HEK293T (cell line): ENCODE results near the gene WNT5A.
"Not testable (repeated sequence)": the region's sequence is repeated elsewhere in the genome, so short reads cannot be mapped to it uniquely, and the experiment has no call there.

Experiments
- CTCF ChIA-PET: fragments of 350-600 bp; formaldehyde crosslinking; extraction: SDS; loops from one replicate; lab custom pipeline; 2021; ENCODE audit warnings: antibody characterized with exemption, inconsistent platforms; lab: Yijun Ruan, JAX
- POLR2A ChIA-PET: fragments of 350-600 bp; formaldehyde crosslinking; extraction: SDS; loops from one replicate; lab custom pipeline; 2020; ENCODE audit warnings: antibody characterized with exemption, inconsistent platforms; lab: Yijun Ruan, JAX
- DNase-seq: peaks from one replicate; pipeline ENCODE4 v3.0.0; 2012; ENCODE audit warnings: mixed read lengths; ENCODE audit errors: extremely low spot score
- ARNT ChIP-seq: fragments of 450-650 bp; IDR thresholded peaks from 2 replicates; pipeline ENCODE4 v1.6.1; 2017; ENCODE audit warnings: mild to moderate bottlenecking
- BHLHE40 ChIP-seq: fragments of 450-650 bp; IDR thresholded peaks from 2 replicates; pipeline ENCODE4 v1.6.1; 2016; ENCODE audit warnings: mild to moderate bottlenecking, moderate library complexity, borderline replicate concordance
- CTBP1 ChIP-seq: fragments of 450-650 bp; IDR thresholded peaks from 2 replicates; pipeline ENCODE4 v1.6.1; 2016; ENCODE audit warnings: borderline replicate concordance
- ELF4 ChIP-seq: fragments of 450-650 bp; IDR thresholded peaks from 2 replicates; pipeline ENCODE4 v1.6.1; 2017; ENCODE audit warnings: antibody characterized with exemption
- FOXA1 ChIP-seq: fragments of 450-650 bp; IDR thresholded peaks from 2 replicates; pipeline ENCODE4 v1.6.1; 2016; ENCODE audit warnings: mild to moderate bottlenecking
- FOXK2 ChIP-seq: fragments of 450-650 bp; IDR thresholded peaks from 2 replicates; pipeline ENCODE4 v1.6.1; 2016; ENCODE audit warnings: mild to moderate bottlenecking
- FOXM1 ChIP-seq: fragments of 450-650 bp; IDR thresholded peaks from 2 replicates; pipeline ENCODE4 v1.6.1; 2017; ENCODE audit warnings: mild to moderate bottlenecking, borderline replicate concordance
- HDGF ChIP-seq: fragments of 450-650 bp; IDR thresholded peaks from 2 replicates; pipeline ENCODE4 v1.6.1; 2017; ENCODE audit warnings: antibody characterized with exemption, borderline replicate concordance
- L3MBTL2 ChIP-seq: fragments of 450-650 bp; conservative IDR thresholded peaks from 2 replicates; pipeline ENCODE4 v1.6.1; 2016; ENCODE audit warnings: mild to moderate bottlenecking
- LEF1 ChIP-seq: fragments of 450-650 bp; IDR thresholded peaks from 2 replicates; pipeline ENCODE4 v1.6.1; 2017; ENCODE audit warnings: mild to moderate bottlenecking, borderline replicate concordance
- NFRKB ChIP-seq: fragments of 450-650 bp; IDR thresholded peaks from 2 replicates; pipeline ENCODE4 v1.6.1; 2016; ENCODE audit warnings: mild to moderate bottlenecking, moderate library complexity
- PKNOX1 ChIP-seq: fragments of 450-650 bp; IDR thresholded peaks from 2 replicates; pipeline ENCODE4 v1.6.1; 2016
- SP1 ChIP-seq: fragments of 450-650 bp; IDR thresholded peaks from 2 replicates; pipeline ENCODE4 v1.6.1; 2017
- SUZ12 ChIP-seq: fragments of 450-650 bp; IDR thresholded peaks from 2 replicates; pipeline ENCODE4 v1.6.1; 2016; ENCODE audit warnings: mild to moderate bottlenecking
- TARDBP ChIP-seq: fragments of 450-650 bp; IDR thresholded peaks from 2 replicates; pipeline ENCODE4 v1.6.1; 2016
- ZNF384 ChIP-seq: fragments of 450-650 bp; IDR thresholded peaks from 2 replicates; pipeline ENCODE4 v1.6.1; 2016

WNT5A gene

DNA sequence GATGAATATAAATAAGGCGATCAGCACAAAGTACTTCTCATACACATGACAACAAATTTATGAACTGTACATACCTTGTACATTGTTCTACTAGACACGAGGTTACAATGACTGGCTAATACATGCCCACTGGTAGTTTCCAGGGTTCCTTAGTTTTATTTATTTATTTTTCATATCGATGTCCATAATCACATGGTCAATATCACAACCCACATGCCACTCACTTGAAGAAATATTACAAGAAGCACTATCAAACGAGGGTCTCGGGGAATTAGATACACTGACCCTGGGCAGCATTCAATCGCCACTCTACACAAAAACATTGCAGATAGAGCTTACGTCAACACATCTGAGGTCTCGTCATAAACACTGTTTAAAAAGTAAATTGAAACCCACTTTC is 21.2 kb upstream of the WNT5A start:
- ChIA-PET CTCF (no interaction called here), POLR2A (no interaction called here)
- TF ChIP-seq ARNT: no peak
- no peak for TF ChIP-seq FOXM1
- TF ChIP-seq PKNOX1: no peak; the same call in none of the 2 replicates
- TF ChIP-seq FOXA1: 0 out of 2 replicates have a peak, but pooled peaks have one; percentile 25
- TF ChIP-seq LEF1: no peak
- no peak for TF ChIP-seq ELF4
- no peak for TF ChIP-seq NFRKB
- TF ChIP-seq L3MBTL2: peak; percentile 26; the same call in 1 of the 2 replicates
- no peak for DNase-seq

DNA sequence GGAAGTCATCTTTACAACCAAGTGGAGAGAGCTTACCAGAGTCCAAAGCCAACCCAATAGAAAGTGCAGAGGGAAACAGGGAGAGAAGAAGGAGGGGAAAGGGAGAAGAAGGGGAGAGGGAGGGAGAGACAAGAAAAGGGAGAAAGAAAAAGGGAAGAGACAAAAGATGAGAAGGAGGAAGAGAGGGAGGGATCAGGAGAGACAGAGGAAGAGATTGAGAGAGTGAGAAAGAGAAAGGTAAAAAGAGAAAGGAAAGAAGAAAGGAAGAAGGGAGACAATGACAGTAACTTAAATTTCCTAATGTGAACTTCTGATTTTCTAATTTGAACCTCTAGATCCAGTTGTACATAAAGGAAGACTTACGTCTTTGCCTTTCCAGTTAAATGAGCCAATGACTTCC is 20.7 kb upstream of the WNT5A start:
- ChIA-PET POLR2A (interaction anchor here (1.5 kb wide), 1 partner anchor 21 kb away, joined by 5 read pairs; the partner anchor contains the start of gene WNT5A), CTCF (no interaction called here)
- TF ChIP-seq TARDBP (no peak), HDGF (no peak), ZNF384 (no peak), ELF4 (no peak), BHLHE40 (no peak), SUZ12 (no peak), PKNOX1 (no peak), ARNT (no peak), FOXK2 (no peak), FOXA1 (no peak), NFRKB (no peak)
- no peak for DNase-seq

DNA sequence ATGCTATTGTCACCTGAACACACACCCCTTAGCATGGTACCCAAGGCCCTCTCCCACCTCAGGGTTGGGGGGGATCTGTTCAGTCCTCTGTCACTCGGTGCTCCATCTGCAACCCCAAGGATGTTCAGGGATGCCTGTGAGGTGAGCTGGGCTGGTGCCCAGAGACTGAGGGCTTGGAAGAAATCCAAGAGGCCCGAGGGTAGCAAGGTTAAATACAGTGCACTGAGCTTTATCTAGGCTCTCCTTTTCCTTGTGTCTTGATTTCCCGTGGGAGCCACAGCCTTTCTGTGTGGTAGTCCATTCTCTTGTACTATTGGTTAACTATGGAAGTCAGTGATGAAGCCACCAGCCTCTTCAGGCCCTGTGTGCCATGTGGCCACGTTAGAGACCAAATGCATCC is 18.7 kb upstream of the WNT5A start:
- POLR2A ChIA-PET: no interaction called here
- TF ChIP-seq NFRKB (no peak), FOXM1 (no peak), CTBP1 (no peak), FOXK2 (no peak), SUZ12 (no peak), HDGF (no peak), ZNF384 (no peak), PKNOX1 (no peak), L3MBTL2 (no peak)
- CTCF ChIA-PET: interaction anchor here (1.2 kb wide), 1 partner anchor 241 kb away, joined by 3 read pairs; no protein-coding TSS in a partner anchor
- DNase-seq: no peak

DNA sequence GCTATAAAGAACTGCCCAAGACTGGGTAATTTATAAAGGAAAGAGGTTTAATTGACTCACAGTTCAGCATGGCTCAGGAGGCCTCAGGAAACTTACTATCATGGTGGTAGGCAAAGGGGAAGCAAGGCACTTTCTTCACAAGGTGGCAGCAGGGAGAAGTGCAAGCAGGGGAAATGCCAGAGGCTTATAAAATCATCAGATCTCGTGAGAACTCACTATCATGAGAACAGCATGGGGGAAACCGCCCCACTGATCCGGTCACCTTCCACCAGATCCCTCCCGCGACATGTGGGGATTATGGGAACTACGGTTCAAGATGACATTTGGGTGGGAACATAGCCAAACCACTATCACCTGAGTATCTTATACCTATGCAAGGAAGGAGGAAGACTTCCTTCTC is 18.0 kb upstream of the WNT5A start:
- peak; percentile 57; the same call in 1 of the 2 replicates for TF ChIP-seq L3MBTL2
- TF ChIP-seq ARNT: peak; percentile 90
- DNase-seq, POLR2A ChIA-PET: not testable (repeated sequence)
- CTCF ChIA-PET: interaction anchor here (1.2 kb wide), 1 partner anchor 242 kb away, joined by 3 read pairs; no protein-coding TSS in a partner anchor

DNA sequence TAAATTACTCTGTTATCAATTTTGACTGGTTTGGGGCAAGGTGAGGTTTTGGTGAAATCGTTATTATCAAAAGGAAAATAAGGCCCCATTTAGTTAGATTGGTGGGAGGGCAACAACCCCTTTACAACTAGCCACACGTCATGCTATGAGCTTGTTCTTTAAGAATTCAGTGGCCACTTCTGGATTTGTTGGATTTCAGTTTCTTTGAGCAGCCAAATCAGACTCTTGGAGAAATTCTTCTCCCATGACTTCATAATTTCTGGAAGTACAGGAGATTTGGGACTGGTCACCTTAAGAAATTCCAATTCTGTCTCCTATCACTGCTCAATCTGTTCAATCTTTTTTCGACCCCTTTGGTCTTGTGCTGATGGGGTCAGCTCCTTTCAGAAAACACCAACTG is 14.8 kb upstream of the WNT5A start:
- TF ChIP-seq CTBP1 (no peak), SP1 (no peak), LEF1 (no peak), ZNF384 (no peak), BHLHE40 (no peak), NFRKB (no peak), ARNT (no peak)
- ChIA-PET POLR2A (interaction anchor here (1.4 to 1.7 kb wide), 2 partner anchors 9 to 15 kb away, joined by 3 to 5 read pairs; partner anchors contain the start of gene WNT5A), CTCF (no interaction called here)
- DNase-seq: no peak

GRCh38 chr3:55500555-55501330 is 13.6 kb upstream of the WNT5A start:
- no peak for DNase-seq
- CTCF ChIA-PET: interaction anchor here (0.7 kb wide), 1 partner anchor 11 kb away, joined by 6 read pairs; no protein-coding TSS in a partner anchor
- POLR2A ChIA-PET: no interaction called here
- no peak for TF ChIP-seq ARNT
- no peak for TF ChIP-seq HDGF
- no peak for TF ChIP-seq PKNOX1
- no peak for TF ChIP-seq LEF1
- no peak for TF ChIP-seq BHLHE40
- TF ChIP-seq FOXM1: no peak
- TF ChIP-seq SP1: no peak
